Gastrocnemius medialis (tissue), 4 donors: ENCODE data around the gene CALN1.

Experiments used
- POLR2A ChIP-seq, 2 donors: fragments of 450-650 bp; IDR thresholded peaks; one replicate each; pipeline ENCODE4 v1.6.1; 2017; ENCODE audit warnings: antibody characterized with exemption in 2 of 2, mild to moderate bottlenecking in 2 of 2, moderate library complexity in 2 of 2
- TF ChIP-seq, protein P1 (sequence below), 5 experiments: fragments of 450-650 bp in 3 of 5; fragments of 200-600 bp in 2 of 5; sonication (generic) in 2 of 5; IDR thresholded peaks in 4 of 5; conservative IDR thresholded peaks in 1 of 5; 1 replicate in 4 of 5; 2 replicates in 1 of 5; pipeline ENCODE4 v1.5.1; 2016 to 2019; ENCODE audit warnings: antibody characterized with exemption in 5 of 5, mild to moderate bottlenecking in 3 of 5, moderate library complexity in 3 of 5

DNA sequence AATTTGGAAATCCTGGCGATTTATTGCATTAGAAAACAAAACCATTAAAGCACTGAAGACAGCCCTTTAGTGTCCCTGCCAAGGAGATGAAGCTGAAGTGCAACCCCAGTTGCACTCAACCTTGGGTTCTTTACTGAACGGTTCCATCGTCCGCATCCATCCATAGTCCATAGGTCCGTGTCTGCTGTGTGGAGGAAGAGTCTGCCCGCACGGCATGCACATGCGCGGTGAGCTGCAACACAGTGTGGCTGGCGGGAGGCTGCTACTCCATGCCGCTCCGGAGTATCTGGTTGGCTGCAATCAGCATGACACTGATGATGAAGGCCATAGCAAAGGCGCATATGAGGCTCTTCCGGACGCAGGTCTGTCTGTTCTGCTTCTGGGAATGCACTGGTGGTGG, 624.6 kb downstream of the CALN1 start:
- TF ChIP-seq, protein P1, sequence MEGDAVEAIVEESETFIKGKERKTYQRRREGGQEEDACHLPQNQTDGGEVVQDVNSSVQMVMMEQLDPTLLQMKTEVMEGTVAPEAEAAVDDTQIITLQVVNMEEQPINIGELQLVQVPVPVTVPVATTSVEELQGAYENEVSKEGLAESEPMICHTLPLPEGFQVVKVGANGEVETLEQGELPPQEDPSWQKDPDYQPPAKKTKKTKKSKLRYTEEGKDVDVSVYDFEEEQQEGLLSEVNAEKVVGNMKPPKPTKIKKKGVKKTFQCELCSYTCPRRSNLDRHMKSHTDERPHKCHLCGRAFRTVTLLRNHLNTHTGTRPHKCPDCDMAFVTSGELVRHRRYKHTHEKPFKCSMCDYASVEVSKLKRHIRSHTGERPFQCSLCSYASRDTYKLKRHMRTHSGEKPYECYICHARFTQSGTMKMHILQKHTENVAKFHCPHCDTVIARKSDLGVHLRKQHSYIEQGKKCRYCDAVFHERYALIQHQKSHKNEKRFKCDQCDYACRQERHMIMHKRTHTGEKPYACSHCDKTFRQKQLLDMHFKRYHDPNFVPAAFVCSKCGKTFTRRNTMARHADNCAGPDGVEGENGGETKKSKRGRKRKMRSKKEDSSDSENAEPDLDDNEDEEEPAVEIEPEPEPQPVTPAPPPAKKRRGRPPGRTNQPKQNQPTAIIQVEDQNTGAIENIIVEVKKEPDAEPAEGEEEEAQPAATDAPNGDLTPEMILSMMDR (IDR thresholded peaks at IDR 0.05 in 4 of 5, conservative IDR thresholded peaks at IDR 0.05 in 1 of 5) = no peak
- TF ChIP-seq POLR2A (IDR thresholded peaks at IDR 0.05) = no peak
